GM21717 (cell line): ENCODE measurements around the gene FOXN3.
"Not testable (repeated sequence)": the region's sequence is repeated elsewhere in the genome, so short reads cannot be mapped to it uniquely, and the experiment has no call there.

Experiments
- ATAC-seq: cut with Tn5 transposase; IDR thresholded peaks from one replicate; pipeline ENCODE4 v1.9.1; 2021; ENCODE audit warnings: mild to moderate bottlenecking, moderate library complexity; ENCODE audit not compliant: unreplicated experiment

FOXN3 gene

GRCh38 chr14:89309670-89310177 is 107.3 kb downstream of the FOXN3 start:
- no peak for ATAC-seq

GRCh38 chr14:89308232-89308959 is 108.6 kb downstream of the FOXN3 start:
- peak; percentile 34 for ATAC-seq

GRCh38 chr14:89307409-89307808 is 109.6 kb downstream of the FOXN3 start:
- ATAC-seq = no peak

GRCh38 chr14:89304972-89305703 is 111.9 kb downstream of the FOXN3 start:
- ATAC-seq = peak; percentile 44

- ATAC-seq = no peak
These were observed 112.5 kb downstream of the FOXN3 start for GRCh38 chr14:89304561-89304960.

- ATAC-seq = peak; percentile 54
These were observed 113.3 kb downstream of the FOXN3 start for GRCh38 chr14:89303456-89304435.

- ATAC-seq = no peak
These were observed 114.6 kb downstream of the FOXN3 start for GRCh38 chr14:89302396-89302950.

GRCh38 chr14:89299587-89299986 is 117.4 kb downstream of the FOXN3 start:
- ATAC-seq = no peak

- no peak for ATAC-seq
These were observed 118.8 kb downstream of the FOXN3 start for GRCh38 chr14:89298056-89298834.

GRCh38 chr14:89296281-89296745 is 120.7 kb downstream of the FOXN3 start:
- ATAC-seq = no peak

GRCh38 chr14:89294872-89295271 is 122.2 kb downstream of the FOXN3 start:
- no peak for ATAC-seq

- ATAC-seq = not testable (repeated sequence)
These were observed 122.6 kb downstream of the FOXN3 start for GRCh38 chr14:89294469-89294868.

GRCh38 chr14:89294060-89294459 is 123.0 kb downstream of the FOXN3 start:
- no peak for ATAC-seq

- no peak for ATAC-seq
These were observed 123.6 kb downstream of the FOXN3 start for GRCh38 chr14:89293314-89293916.

- no peak for ATAC-seq
These were observed 124.3 kb downstream of the FOXN3 start for GRCh38 chr14:89292579-89293313.

- ATAC-seq = no peak
These were observed 125.6 kb downstream of the FOXN3 start for GRCh38 chr14:89291351-89291940.

GRCh38 chr14:89290813-89291212 is 126.2 kb downstream of the FOXN3 start:
- ATAC-seq = no peak

GRCh38 chr14:89289477-89289876 is 127.6 kb downstream of the FOXN3 start:
- no peak for ATAC-seq
